ENCODE measurements around the gene TRMT1. TPM values are rescaled to one million over a fixed set of nuclear protein-coding genes. Genes with fewer than 3 reads are reported as not detected.
A peak's percentile ranks its signal among the peaks of the same experiment; 100 is the strongest.

The TRMT1 gene
- total RNA-seq, 4 donors from 2014 or later, result 23.2 to 99.4 (median 33.6) TPM

DNA sequence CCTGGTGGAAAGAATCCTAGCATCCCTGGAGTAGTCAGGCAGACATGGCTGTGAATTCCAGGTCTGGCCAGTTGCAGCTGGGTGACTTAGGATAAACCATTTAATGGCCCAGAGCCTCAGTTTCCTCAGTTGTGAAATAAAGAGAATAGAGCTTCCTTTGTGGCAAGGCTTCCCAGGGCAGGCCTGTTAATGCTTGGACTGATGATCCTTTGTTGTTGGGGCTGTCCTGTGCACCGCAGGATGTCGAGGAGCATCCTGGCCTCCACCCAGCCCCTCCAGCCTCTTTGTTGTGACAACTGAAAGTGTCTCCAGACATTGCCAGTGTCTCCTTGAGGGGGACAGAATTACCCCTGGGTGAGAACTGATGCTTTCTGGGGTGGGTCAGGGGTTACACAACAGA is 30.2 kb downstream of the TRMT1 start:
- TF ChIP-seq POLR2A (IDR thresholded peaks at IDR 0.05), result no peak
- no peak for TF ChIP-seq CTCF (IDR thresholded peaks at IDR 0.05)
- intact Hi-C loops (cut with DNase I; ENCODE audit: low total_unique reads), result no loop called here
- H3K27ac ChIP-seq, result peak overlapping the region; percentile 59 to 93
- H3K36me3 ChIP-seq, result no peaks in the 10 kb centered on the region
- peaks cover 9 to 12% of the 10 kb centered on the region in 2 donors for H3K4me1 ChIP-seq
- no peaks in the 10 kb centered on the region for H3K27me3 ChIP-seq
- no peaks in the 10 kb centered on the region for H3K9me3 ChIP-seq
- DNase-seq, result no peak
- no peak overlapping the region for H3K4me3 ChIP-seq

DNA sequence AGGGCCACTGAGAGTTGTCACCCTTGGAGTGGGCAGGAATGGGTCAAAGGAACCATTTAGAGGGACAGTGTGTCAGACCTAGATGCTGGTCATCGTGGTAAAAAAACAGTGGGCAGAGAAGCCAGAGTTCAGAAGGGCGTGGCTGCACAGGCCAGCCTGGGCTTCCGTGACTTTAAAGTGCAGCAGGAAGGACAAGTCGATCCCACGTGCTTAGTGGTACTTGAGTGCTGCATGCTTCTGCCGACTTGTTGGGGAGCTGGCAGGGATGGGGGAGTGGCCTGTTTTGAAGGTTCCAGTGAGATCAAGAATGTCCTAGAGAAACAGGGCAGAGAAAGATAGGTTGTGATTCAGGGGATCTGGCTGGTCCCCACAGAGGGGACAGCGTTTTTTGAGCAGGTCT is 30.9 kb downstream of the TRMT1 start:
- Histone ChIP-seq H3K4me3 (no peak overlapping the region), H3K9me3 (no peaks in the 10 kb centered on the region), H3K27me3 (no peaks in the 10 kb centered on the region), H3K27ac (peak overlapping the region; percentile 59 to 93), H3K36me3 (no peaks in the 10 kb centered on the region), H3K4me1 (peaks cover 5 to 8% of the 10 kb centered on the region in 2 donors)
- TF ChIP-seq CTCF (IDR thresholded peaks at IDR 0.05) (no peak), POLR2A (IDR thresholded peaks at IDR 0.05) (no peak)
- no peak for DNase-seq
- intact Hi-C loops (cut with DNase I; ENCODE audit: low total_unique reads), result no loop called here

DNA sequence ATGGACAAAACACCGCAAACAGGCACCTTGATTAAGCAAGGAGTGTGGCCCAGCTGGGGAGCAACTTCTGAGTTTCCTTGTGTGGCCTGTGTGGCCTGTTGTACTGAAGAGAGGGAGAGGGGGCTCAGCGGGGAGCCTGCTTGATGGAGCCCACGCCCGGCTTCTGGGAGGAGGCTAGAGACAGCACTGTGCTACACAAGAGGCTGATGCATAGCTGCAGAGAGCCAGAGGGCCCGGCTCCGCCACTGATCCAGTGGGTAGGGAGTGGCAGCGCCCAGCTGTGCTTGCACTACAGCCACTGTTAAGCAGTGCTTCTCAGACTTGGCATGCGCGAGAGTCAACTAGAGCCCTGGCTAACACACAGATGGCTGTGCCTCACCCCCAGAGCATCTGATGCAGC is 32.9 kb downstream of the TRMT1 start:
- Histone ChIP-seq H3K36me3 (no peaks in the 10 kb centered on the region), H3K4me1 (peaks cover 13 to 17% of the 10 kb centered on the region in 2 donors), H3K27me3 (no peaks in the 10 kb centered on the region), H3K4me3 (no peak overlapping the region), H3K27ac (peak overlapping the region; percentile 69 to 93), H3K9me3 (no peaks in the 10 kb centered on the region)
- intact Hi-C loops (cut with DNase I; ENCODE audit: low total_unique reads), result no loop called here
- TF ChIP-seq CTCF (IDR thresholded peaks at IDR 0.05), result no peak
- no peak for TF ChIP-seq POLR2A (IDR thresholded peaks at IDR 0.05)
- DNase-seq, result no peak

- no peaks in the 10 kb centered on the region for H3K36me3 ChIP-seq
- DNase-seq, result no peak
- intact Hi-C loops (cut with DNase I; ENCODE audit: low total_unique reads), result no loop called here
- H3K4me1 ChIP-seq, result peaks cover 19 to 23% of the 10 kb centered on the region in 2 donors
- H3K27ac ChIP-seq, result peak overlapping the region; percentile 69 to 93
- no peak overlapping the region for H3K4me3 ChIP-seq
- H3K27me3 ChIP-seq, result no peaks in the 10 kb centered on the region
- no peaks in the 10 kb centered on the region for H3K9me3 ChIP-seq
- TF ChIP-seq POLR2A (IDR thresholded peaks at IDR 0.05) (no peak), CTCF (IDR thresholded peaks at IDR 0.05) (no peak)
Observed at GRCh38 chr19:13083008-13083404, 33.5 kb downstream of the TRMT1 start.

DNA sequence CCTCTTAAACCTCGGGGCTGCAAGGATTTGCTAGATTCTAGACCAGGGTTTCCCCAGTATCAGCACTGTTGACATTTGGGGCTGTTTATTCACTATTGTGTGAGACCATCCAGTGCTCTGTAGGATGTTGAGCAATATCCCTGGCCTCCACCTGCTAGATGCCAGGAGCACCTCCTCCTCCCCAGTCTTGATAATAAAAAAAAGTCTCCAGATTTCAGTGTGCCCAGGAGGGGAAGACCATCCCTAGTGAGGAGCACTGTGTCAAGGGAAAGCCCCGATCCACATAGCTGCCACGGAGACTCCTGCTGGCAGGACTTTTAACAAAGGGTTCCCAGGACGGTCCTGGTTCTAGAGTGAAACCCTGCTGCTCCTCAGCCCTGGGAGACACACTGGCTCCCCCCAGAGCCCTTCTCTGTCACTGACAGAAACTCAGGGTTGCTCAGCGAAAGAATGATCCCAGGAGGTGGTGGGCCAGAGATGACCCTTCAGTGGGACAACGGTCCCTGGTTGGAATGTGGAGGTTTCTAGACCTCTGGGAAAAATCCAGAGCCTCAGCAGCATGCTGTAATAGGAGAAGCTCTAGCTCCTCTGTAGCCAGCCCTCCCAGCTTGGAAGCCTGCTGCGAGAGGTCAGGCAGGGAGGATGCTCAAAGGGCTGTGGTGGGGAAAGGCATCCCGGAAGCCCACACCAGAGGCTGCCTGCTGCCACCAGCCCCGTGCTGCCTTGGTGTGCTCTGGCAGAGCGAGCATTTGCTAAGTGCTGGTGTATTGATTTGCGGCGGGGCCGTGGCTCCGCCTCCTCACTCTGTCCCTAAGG is 34.1 kb downstream of the TRMT1 start:
- DNase-seq, result peak; percentile 62 to 71
- Histone ChIP-seq H3K36me3 (no peaks in the 10 kb centered on the region), H3K4me1 (peaks cover 21 to 25% of the 10 kb centered on the region in 2 donors), H3K27ac (peak overlapping the region; percentile 69 to 93), H3K27me3 (no peaks in the 10 kb centered on the region), H3K4me3 (no peak overlapping the region), H3K9me3 (no peaks in the 10 kb centered on the region)
- intact Hi-C loops (cut with DNase I; ENCODE audit: low total_unique reads), result no loop called here
- peak in 3 of 4 experiments; percentile 20 to 50 (median 30) for TF ChIP-seq CTCF (IDR thresholded peaks at IDR 0.05)
- no peak for TF ChIP-seq POLR2A (IDR thresholded peaks at IDR 0.05)

Data from uterus (tissue), 4 donors.